ENCODE results near the gene RPP14. TPM values are rescaled to one million over a fixed set of nuclear protein-coding genes. Genes with fewer than 3 reads are reported as not detected.
"Not testable (repeated sequence)": the region's sequence is repeated elsewhere in the genome, so short reads cannot be mapped to it uniquely, and the experiment has no call there.

RPP14 gene
- polyA plus RNA-seq, 1 donor = 26.0 TPM

- no peak for DNase-seq (ENCODE audit: low read depth)
Observed at GRCh38 chr3:58331593-58332152, 25.6 kb downstream of the RPP14 start.

- peak; percentile 35 for DNase-seq (ENCODE audit: low read depth)
Observed at GRCh38 chr3:58332575-58333188, 26.6 kb downstream of the RPP14 start, which contains the start of gene PXK. TSS of gene PXK (plus strand) at chr3:58332892. CDS start at chr3:58332989, 97 bp downstream.

- DNase-seq (ENCODE audit: low read depth) = no peak
Observed at GRCh38 chr3:58333206-58334012, 27.4 kb downstream of the RPP14 start.

GRCh38 chr3:58334013-58334321 is 27.9 kb downstream of the RPP14 start:
- DNase-seq (ENCODE audit: low read depth) = no peak

- DNase-seq (ENCODE audit: low read depth) = no peak
Observed at GRCh38 chr3:58334506-58334884, 28.4 kb downstream of the RPP14 start.

- no peak for DNase-seq (ENCODE audit: low read depth)
Observed at GRCh38 chr3:58335652-58335947, 29.6 kb downstream of the RPP14 start.

GRCh38 chr3:58336135-58336882 is 30.3 kb downstream of the RPP14 start:
- no peak for DNase-seq (ENCODE audit: low read depth)

GRCh38 chr3:58337190-58337589 is 31.1 kb downstream of the RPP14 start:
- no peak for DNase-seq (ENCODE audit: low read depth)

GRCh38 chr3:58339146-58339545 is 33.1 kb downstream of the RPP14 start:
- DNase-seq (ENCODE audit: low read depth) = not testable (repeated sequence)

GRCh38 chr3:58340594-58341244 is 34.7 kb downstream of the RPP14 start:
- DNase-seq (ENCODE audit: low read depth) = no peak

- DNase-seq (ENCODE audit: low read depth) = no peak
Observed at GRCh38 chr3:58341376-58341775, 35.3 kb downstream of the RPP14 start.

- DNase-seq (ENCODE audit: low read depth) = no peak
Observed at GRCh38 chr3:58342676-58343075, 36.6 kb downstream of the RPP14 start.

- no peak for DNase-seq (ENCODE audit: low read depth)
Observed at GRCh38 chr3:58345457-58345856, 39.4 kb downstream of the RPP14 start.

- no peak for DNase-seq (ENCODE audit: low read depth)
Observed at GRCh38 chr3:58346368-58346767, 40.3 kb downstream of the RPP14 start.

- DNase-seq (ENCODE audit: low read depth) = no peak
Observed at GRCh38 chr3:58347984-58348383, 41.9 kb downstream of the RPP14 start.

GRCh38 chr3:58349792-58350626 is 44.0 kb downstream of the RPP14 start:
- DNase-seq (ENCODE audit: low read depth) = no peak

- DNase-seq (ENCODE audit: low read depth) = no peak
Observed at GRCh38 chr3:58350627-58351013, 44.6 kb downstream of the RPP14 start.

GRCh38 chr3:58351920-58352319 is 45.9 kb downstream of the RPP14 start:
- DNase-seq (ENCODE audit: low read depth) = no peak

GRCh38 chr3:58352626-58353025 is 46.6 kb downstream of the RPP14 start:
- DNase-seq (ENCODE audit: low read depth) = no peak

- DNase-seq (ENCODE audit: low read depth) = no peak
Observed at GRCh38 chr3:58353722-58354553, 47.9 kb downstream of the RPP14 start.
